Liver (tissue), 9 donors: ENCODE data around the gene SEC61B. TPM values are rescaled to one million over a fixed set of nuclear protein-coding genes. Genes with fewer than 3 reads are reported as not detected.
"Not testable (repeated sequence)": the region's sequence is repeated elsewhere in the genome, so short reads cannot be mapped to it uniquely, and the experiment has no call there.

ENCODE experiments used
- DNase-seq: peaks from one replicate; pipeline ENCODE4 v3.0.0-alpha.2; 2017; ENCODE audit warnings: low spot score
- H3K27ac ChIP-seq, 2 donors: one replicate each; pipeline ENCODE4 v1.7.0; 2013; ENCODE audit warnings: inconsistent platforms in 2 of 2, low read length in 2 of 2, control low read depth in 1 of 2, low read depth in 1 of 2, mild to moderate bottlenecking in 1 of 2
- H3K27me3 ChIP-seq, 4 donors: one replicate each; pipeline versions ENCODE4 v1.6.1 to v1.7.0; 2013; ENCODE audit warnings: low read length in 3 of 4, inconsistent platforms in 1 of 4, mild to moderate bottlenecking in 1 of 4, moderate library complexity in 1 of 4; ENCODE audit not compliant: control insufficient read depth in 4 of 4, insufficient read depth in 4 of 4
- H3K36me3 ChIP-seq, 4 donors: one replicate each; pipeline versions ENCODE4 v1.6.1 to v1.7.0; 2013; ENCODE audit warnings: low read length in 3 of 4, mild to moderate bottlenecking in 3 of 4, low read depth in 1 of 4, moderate library complexity in 1 of 4; ENCODE audit not compliant: control insufficient read depth in 4 of 4, insufficient read depth in 3 of 4
- H3K4me1 ChIP-seq, 4 donors: one replicate each; pipeline versions ENCODE4 v1.6.1 to v1.7.0; 2013; ENCODE audit warnings: low read length in 3 of 4, mild to moderate bottlenecking in 3 of 4, moderate library complexity in 1 of 4; ENCODE audit not compliant: control insufficient read depth in 4 of 4, insufficient read depth in 4 of 4
- H3K4me3 ChIP-seq, 3 donors: one replicate each; pipeline versions ENCODE4 v1.6.1 to v1.7.0; 2013; ENCODE audit warnings: low read length in 3 of 3, control low read depth in 1 of 3, low read depth in 1 of 3, mild to moderate bottlenecking in 1 of 3
- H3K9ac ChIP-seq, 2 donors: one replicate each; pipeline ENCODE4 v1.7.0; 2013; ENCODE audit warnings: low read length in 2 of 2, mild to moderate bottlenecking in 2 of 2, moderate library complexity in 2 of 2, control low read depth in 1 of 2, low read depth in 1 of 2
- H3K9me3 ChIP-seq, 4 donors: one replicate each; pipeline versions ENCODE4 v1.6.1 to v1.7.0; 2013; ENCODE audit warnings: low read length in 3 of 4; ENCODE audit not compliant: control insufficient read depth in 4 of 4
- EGR1 ChIP-seq, 2 donors: IDR thresholded peaks; 2 replicates each; pipeline ENCODE4 v1.6.1; 2016 to 2018; ENCODE audit warnings: antibody characterized with exemption in 2 of 2, low read depth in 2 of 2
- GABPA ChIP-seq, 2 donors: IDR thresholded peaks in 1 of 2; conservative IDR thresholded peaks in 1 of 2; 2 replicates each; pipeline ENCODE4 v1.6.1; 2016; ENCODE audit warnings: antibody characterized with exemption in 2 of 2, mild to moderate bottlenecking in 1 of 2, moderate library complexity in 1 of 2
- HNF4A ChIP-seq, 2 donors: conservative IDR thresholded peaks; 2 replicates each; pipeline ENCODE4 v1.6.1; 2016; ENCODE audit warnings: antibody characterized with exemption in 2 of 2, mild to moderate bottlenecking in 2 of 2
- HNF4G ChIP-seq: IDR thresholded peaks from 2 replicates; pipeline ENCODE4 v1.6.1; 2016; ENCODE audit warnings: antibody characterized with exemption
- JUND ChIP-seq, 2 donors: IDR thresholded peaks; 2 replicates each; pipeline ENCODE4 v1.6.1; 2016; ENCODE audit warnings: antibody characterized with exemption in 2 of 2
- MAX ChIP-seq: IDR thresholded peaks from 2 replicates; pipeline ENCODE4 v1.6.1; 2016; ENCODE audit warnings: antibody characterized with exemption
- NR2F2 ChIP-seq: IDR thresholded peaks from 2 replicates; pipeline ENCODE4 v1.6.1; 2016; ENCODE audit warnings: antibody characterized with exemption
- RAD21 ChIP-seq, 2 donors: IDR thresholded peaks; 2 replicates each; pipeline ENCODE4 v1.6.1; 2016; ENCODE audit warnings: antibody characterized with exemption in 2 of 2, mild to moderate bottlenecking in 2 of 2
- REST ChIP-seq: IDR thresholded peaks from 2 replicates; pipeline ENCODE4 v1.6.1; 2016; ENCODE audit warnings: antibody characterized with exemption, mild to moderate bottlenecking
- RXRA ChIP-seq, 2 donors: IDR thresholded peaks; 2 replicates each; pipeline ENCODE4 v1.6.1; 2017 to 2018; ENCODE audit warnings: antibody characterized with exemption in 2 of 2, mild to moderate bottlenecking in 1 of 2
- SP1 ChIP-seq: IDR thresholded peaks from 2 replicates; pipeline ENCODE4 v1.6.1; 2018; ENCODE audit warnings: antibody characterized with exemption, mild to moderate bottlenecking
- YY1 ChIP-seq: IDR thresholded peaks from 2 replicates; pipeline ENCODE4 v1.6.1; 2016; ENCODE audit warnings: antibody characterized with exemption, mild to moderate bottlenecking
- WGBS: extraction: QIAGEN DNeasy Blood & Tissue Kit; methylation state at CpG from one replicate; pipeline ENCODE4 v1.1.7; 2013; 5-methylcytosine and 5-hydroxymethylcytosine counted together
- polyA plus RNA-seq, 2 donors: library from polyadenylated mRNA; stranded (reverse) in 1 of 2; unstranded in 1 of 2; fragments of 200-250 nt in 1 of 2; fragments of >200 nt in 1 of 2; fragmentation: Nextera tagmentation in 1 of 2; extraction: Ambion mirVana in 1 of 2; gene quantifications; one replicate each; pipeline versions ENCODE4 v1.2.1 to v1.2.3, GENCODE V29; 2013 to 2015
- total RNA-seq, 2 donors: library from RNA; depleted of rRNA; stranded (reverse); fragments of >200 nt; gene quantifications; one replicate each; pipeline ENCODE4 v1.2.3, GENCODE V29; 2014
- donor health status: healthy.
- donor health status: healthy.
- donor health status: healthy.
- donor health status: healthy.
- donor health status: healthy.

The SEC61B gene
- total and polyA plus RNA-seq, 4 donors: 84.1 to 431 (median 228) TPM

GRCh38 chr9:99190597-99191283 lies 31.3 kb upstream of the SEC61B start:
- H3K4me1 ChIP-seq: no peaks in the 10 kb centered on the region
- TF ChIP-seq GABPA (IDR thresholded peaks at IDR 0.05 in 1 of 2, conservative IDR thresholded peaks at IDR 0.05 in 1 of 2) (no peak), RAD21 (IDR thresholded peaks at IDR 0.05) (no peak)
- H3K27me3 ChIP-seq: no peaks in the 10 kb centered on the region
- no peak overlapping the region for H3K9ac ChIP-seq
- H3K27ac ChIP-seq: no peak overlapping the region
- no peaks in the 10 kb centered on the region for H3K9me3 ChIP-seq
- H3K4me3 ChIP-seq: no peak overlapping the region
- no peak for DNase-seq
- no peaks in the 10 kb centered on the region for H3K36me3 ChIP-seq
- 84% methylated on average over 3 of the region's 3 CpGs for WGBS

- H3K4me1 ChIP-seq: no peaks in the 10 kb centered on the region
- no peak overlapping the region for H3K9ac ChIP-seq
- DNase-seq: no peak
- H3K27ac ChIP-seq: no peak overlapping the region
- WGBS: 85% methylated on average over 5 of the region's 5 CpGs
- H3K27me3 ChIP-seq: no peaks in the 10 kb centered on the region
- TF ChIP-seq NR2F2: no peak
- no peak for TF ChIP-seq HNF4G
- TF ChIP-seq RAD21 (IDR thresholded peaks at IDR 0.05): no peak
- no peak for TF ChIP-seq REST
- TF ChIP-seq SP1: no peak
- no peaks in the 10 kb centered on the region for H3K9me3 ChIP-seq
- H3K36me3 ChIP-seq: no peaks in the 10 kb centered on the region
- no peak overlapping the region for H3K4me3 ChIP-seq
Measured at GRCh38 chr9:99192786-99193465, 29.2 kb upstream of the SEC61B start.

- H3K27ac ChIP-seq: no peak overlapping the region
- TF ChIP-seq JUND (IDR thresholded peaks at IDR 0.05): no peak
- TF ChIP-seq HNF4A (conservative IDR thresholded peaks at IDR 0.05): no peak
- no peak for TF ChIP-seq HNF4G
- TF ChIP-seq YY1: no peak
- TF ChIP-seq NR2F2: no peak
- no peak for TF ChIP-seq MAX
- no peak for TF ChIP-seq EGR1 (IDR thresholded peaks at IDR 0.05; ENCODE audit: low read depth in 2 of 2)
- TF ChIP-seq REST: no peak
- TF ChIP-seq RXRA (IDR thresholded peaks at IDR 0.05): no peak
- no peaks in the 10 kb centered on the region for H3K27me3 ChIP-seq
- H3K4me3 ChIP-seq: no peak overlapping the region
- H3K9ac ChIP-seq: no peak overlapping the region
- 70% methylated on average over 2 of the region's 2 CpGs for WGBS
- DNase-seq: no peak
- H3K9me3 ChIP-seq: no peaks in the 10 kb centered on the region
- no peaks in the 10 kb centered on the region for H3K36me3 ChIP-seq
- no peaks in the 10 kb centered on the region for H3K4me1 ChIP-seq
Measured at GRCh38 chr9:99193466-99193821, 28.6 kb upstream of the SEC61B start.

GRCh38 chr9:99196484-99196883 lies 25.6 kb upstream of the SEC61B start:
- H3K9me3 ChIP-seq, H3K9ac ChIP-seq, H3K27me3 ChIP-seq, H3K4me3 ChIP-seq, H3K27ac ChIP-seq, H3K36me3 ChIP-seq, H3K4me1 ChIP-seq, DNase-seq: not testable (repeated sequence)
- WGBS: 79% methylated on average over 5 of the region's 5 CpGs
